ENCODE results near the gene MOCS3. TPM values are rescaled to one million over a fixed set of nuclear protein-coding genes. Genes with fewer than 3 reads are reported as not detected.

The MOCS3 gene
- total and polyA plus RNA-seq, 10 of the 15 experiments (the other 5 are each of a cell fraction or from before 2014, with no cell fraction given) = 0.87 to 5.9 (median 3.6) TPM

GRCh38 chr20:50980071-50980681, 21.6 kb downstream of the MOCS3 start (continued):
- TF ChIP-seq MEF2B (IDR thresholded peaks at IDR 0.05; ENCODE audit: partially characterized antibody, poor library complexity, severe bottlenecking) (no peak), TCF3 (IDR thresholded peaks at IDR 0.05; ENCODE audit: borderline replicate concordance, insufficient read depth, low read depth, low read length) (no peak)

- no peak overlapping the region for H3K9ac ChIP-seq (ENCODE audit: control insufficient read depth, insufficient read depth, low read length)
- FAIRE-seq (peak; percentile 86), ATAC-seq (peak; percentile 88), DNase-seq (ENCODE audit: low read depth, low spot score) (peak; percentile 2)
- H3K79me2 ChIP-seq (ENCODE audit: control insufficient read depth, insufficient read depth, low read length) = no peaks in the 10 kb centered on the region
- no peaks in the 10 kb centered on the region for H3K9me3 ChIP-seq (replicated peaks; ENCODE audit: control insufficient read depth, insufficient read depth, low read length)
- no TSS peak for BruUV-seq (replicated peaks)
- no peaks in the 10 kb centered on the region for H3K4me1 ChIP-seq (ENCODE audit: control insufficient read depth, insufficient read depth, low read length)
- no peak overlapping the region for H3K4me3 ChIP-seq
- H3K27ac ChIP-seq (ENCODE audit: control insufficient read depth, insufficient read depth) = no peak overlapping the region
- ChIA-PET RAD21 (ENCODE audit: unreplicated experiment) (interaction anchor here (1.4 to 4.4 kb wide), 3 partner anchors 23 to 191 kb away, joined by 4 to 28 read pairs (median 5); partner anchors contain the start of genes BCAS4, DPM1 and MOCS3), POLR2A (no interaction called here), SMC1A (ENCODE audit: uncharacterized antibody, unreplicated experiment) (interaction anchor here (0.8 to 1.9 kb wide), 6 partner anchors 23 to 345 kb away, joined by 3 to 12 read pairs (median 4); partner anchors contain the start of genes BCAS4, DPM1 and MOCS3), CTCF (interaction anchor here (0.5 to 14.7 kb wide), 33 partner anchors 9 to 645 kb away, joined by 3 to 177 read pairs (median 4); partner anchors contain the start of genes BCAS4, DPM1 and MOCS3)
- intact Hi-C loops (cut with micrococcal nuclease; ENCODE audit: unreplicated experiment) (loop anchor here (5.0 to 10.0 kb wide), 3 partner anchors 189 to 641 kb away; no protein-coding TSS in a partner anchor), in situ Hi-C loops (cut with MboI) (loop anchor here (10.0 kb wide), 1 partner anchor 644 kb away; no protein-coding TSS in a partner anchor)
- no peaks in the 10 kb centered on the region; the same call in 1 of the 2 replicates for H4K20me1 ChIP-seq (ENCODE audit: control insufficient read depth, insufficient read depth)
- 34% methylated on average over 26 of the region's 26 CpGs for WGBS (ENCODE audit: insufficient coverage, insufficient replicate concordance, low lambda C conversion rate, missing lambda C conversion rate)
- H3K27me3 ChIP-seq (replicated peaks in 1 of 2; ENCODE audit: control insufficient read depth in 2 of 2, insufficient read depth in 2 of 2, low read length in 1 of 2) = no peaks in the 10 kb centered on the region; a peak in 1 of 4 replicates
- no peaks in the 10 kb centered on the region for H3K36me3 ChIP-seq (ENCODE audit: control insufficient read depth in 2 of 2, insufficient read depth in 2 of 2, low read length in 1 of 2)
- H2AFZ ChIP-seq (ENCODE audit: control insufficient read depth, low read depth, low read length) = no peak overlapping the region
- no peak overlapping the region; the same call in 1 of the 2 replicates for H3K4me2 ChIP-seq (ENCODE audit: control insufficient read depth, insufficient read depth)
- TF ChIP-seq IKZF1 (conservative IDR thresholded peaks at IDR 0.05) (peak; percentile 37; the same call in 1 of the 2 replicates), SREBF2 (IDR thresholded peaks at IDR 0.05; ENCODE audit: low read length) (no peak), RAD21 (IDR thresholded peaks at IDR 0.05; ENCODE audit: insufficient read depth, low read depth, low read length) (peak; percentile 38), IKZF2 (IDR thresholded peaks at IDR 0.05) (peak; percentile 24 to 38; a peak in 2 of 4 replicates), STAT1 (conservative IDR thresholded peaks at IDR 0.05) (no peak), ZNF24 (IDR thresholded peaks at IDR 0.05) (no peak), ZBED1 (IDR thresholded peaks at IDR 0.05; ENCODE audit: borderline replicate concordance) (no peak), SRF (IDR thresholded peaks at IDR 0.05; ENCODE audit: low read depth in 2 of 2, low read length in 2 of 2) (no peak), SMC3 (IDR thresholded peaks at IDR 0.05; ENCODE audit: borderline replicate concordance, low read length) (peak; percentile 48), YY1 (IDR thresholded peaks at IDR 0.05; ENCODE audit: low read depth, low read length) (peak; percentile 62; the same call in 1 of the 2 replicates), BCLAF1 (IDR thresholded peaks at IDR 0.05) (no peak), RFX5 (IDR thresholded peaks at IDR 0.05; ENCODE audit: low read depth, low read length) (no peak), CHD4 (IDR thresholded peaks at IDR 0.05) (no peak)
These were observed 22.5 kb downstream of the MOCS3 start for GRCh38 chr20:50980851-50981713.
